Stimulated activated CD8-positive, alpha-beta memory T cell treated with anti-CD3 and anti-CD28 coated beads, Interleukin-12 subunit alpha, Interleukin-12 subunit beta, amount 100 ng/mL, for 24 hours (primary cell): ENCODE measurements around the gene UBAC2.
"Not testable (repeated sequence)": the region's sequence is repeated elsewhere in the genome, so short reads cannot be mapped to it uniquely, and the experiment has no call there.

ENCODE experiments used
- DNase-seq: peaks from one replicate; pipeline ENCODE4 v3.0.0-alpha.2; 2020; ENCODE audit errors: extremely low read depth

UBAC2 gene

GRCh38 chr13:99393391-99393790 lies 192.7 kb downstream of the UBAC2 start:
- DNase-seq, result not testable (repeated sequence)

GRCh38 chr13:99393791-99394735 lies 193.4 kb downstream of the UBAC2 start:
- DNase-seq, result no peak

GRCh38 chr13:99395436-99395835 lies 194.8 kb downstream of the UBAC2 start:
- DNase-seq, result no peak

GRCh38 chr13:99396446-99396845 lies 195.8 kb downstream of the UBAC2 start:
- no peak for DNase-seq

GRCh38 chr13:99398071-99398470 lies 197.4 kb downstream of the UBAC2 start:
- DNase-seq, result no peak

- no peak for DNase-seq
Observed at GRCh38 chr13:99398916-99399622, 198.4 kb downstream of the UBAC2 start.

- DNase-seq, result no peak
Observed at GRCh38 chr13:99399623-99399974, 198.9 kb downstream of the UBAC2 start.

GRCh38 chr13:99403458-99403971 lies 202.9 kb downstream of the UBAC2 start:
- no peak for DNase-seq

- DNase-seq, result no peak
Observed at GRCh38 chr13:99404005-99404755, 203.5 kb downstream of the UBAC2 start.

- DNase-seq, result no peak
Observed at GRCh38 chr13:99405966-99406365, 205.3 kb downstream of the UBAC2 start.

GRCh38 chr13:99406799-99407201 lies 206.1 kb downstream of the UBAC2 start:
- DNase-seq, result no peak

- no peak for DNase-seq
Observed at GRCh38 chr13:99407906-99408702, 207.4 kb downstream of the UBAC2 start.

- DNase-seq, result no peak
Observed at GRCh38 chr13:99408703-99409000, 208.0 kb downstream of the UBAC2 start.

- not testable (repeated sequence) for DNase-seq
Observed at GRCh38 chr13:99409461-99410083, 208.9 kb downstream of the UBAC2 start.

- not testable (repeated sequence) for DNase-seq
Observed at GRCh38 chr13:99410646-99411475, 210.2 kb downstream of the UBAC2 start.

- DNase-seq, result no peak
Observed at GRCh38 chr13:99412856-99413255, 212.2 kb downstream of the UBAC2 start.

- DNase-seq, result no peak
Observed at GRCh38 chr13:99414048-99414995, 213.7 kb downstream of the UBAC2 start.

GRCh38 chr13:99415014-99415650 lies 214.5 kb downstream of the UBAC2 start:
- DNase-seq, result no peak
